Mesenchymal stem cell (in vitro differentiated cells and primary cell): ENCODE measurements around the gene NMT2.

Experiments
- DNase-seq: peaks from one replicate; pipeline ENCODE4 v3.0.0-alpha.2; 2013
- H2AFZ ChIP-seq: one replicate; pipeline ENCODE4 v1.6.1; 2013; ENCODE audit warnings: low read depth, mild to moderate bottlenecking, control low read depth, inconsistent platforms, low read length, moderate library complexity
- H2AK5ac ChIP-seq: 2 replicates; pipeline ENCODE4 v1.6.1; 2013; ENCODE audit warnings: low read length, moderate library complexity, mild to moderate bottlenecking, inconsistent platforms; ENCODE audit not compliant: severe bottlenecking
- H2BK120ac ChIP-seq: one replicate; pipeline ENCODE4 v1.6.1; 2013; ENCODE audit warnings: low read depth, mild to moderate bottlenecking, inconsistent platforms, low read length, moderate library complexity
- H2BK12ac ChIP-seq, 2 experiments: one replicate each; pipeline ENCODE4 v1.6.1; 2013; ENCODE audit warnings: inconsistent platforms in 2 of 2, low read length in 2 of 2, mild to moderate bottlenecking in 2 of 2, moderate library complexity in 2 of 2, control low read depth in 1 of 2
- H2BK15ac ChIP-seq: one replicate; pipeline ENCODE4 v1.6.1; 2013; ENCODE audit warnings: mild to moderate bottlenecking, low read depth, inconsistent platforms; ENCODE audit not compliant: poor library complexity, severe bottlenecking
- H2BK5ac ChIP-seq: 2 replicates; pipeline ENCODE4 v1.6.1; 2013; ENCODE audit warnings: low read depth, mild to moderate bottlenecking, low read length, control low read depth, inconsistent platforms; ENCODE audit not compliant: poor library complexity, severe bottlenecking
- H3K14ac ChIP-seq, 2 experiments: one replicate each; pipeline ENCODE4 v1.6.1; 2013; ENCODE audit warnings: inconsistent platforms in 2 of 2, low read length in 2 of 2, control low read depth in 1 of 2, mild to moderate bottlenecking in 1 of 2, moderate library complexity in 1 of 2
- H3K18ac ChIP-seq, 2 experiments: one replicate each; pipeline ENCODE4 v1.6.1; 2013; ENCODE audit warnings: inconsistent platforms in 2 of 2, low read length in 2 of 2, control low read depth in 1 of 2, low read depth in 1 of 2, mild to moderate bottlenecking in 1 of 2
- H3K23ac ChIP-seq, 2 experiments: one replicate each; pipeline ENCODE4 v1.6.1; 2013; ENCODE audit warnings: inconsistent platforms in 2 of 2, low read length in 2 of 2, mild to moderate bottlenecking in 2 of 2, moderate library complexity in 2 of 2, control low read depth in 1 of 2
- H3K27ac ChIP-seq: 2 replicates; pipeline ENCODE4 v1.5.1; 2013; ENCODE audit warnings: mild to moderate bottlenecking, moderate library complexity, low read length, control low read depth, inconsistent platforms; ENCODE audit not compliant: poor library complexity, severe bottlenecking
- H3K27me3 ChIP-seq, 2 experiments: 2 replicates each; pipeline versions ENCODE4 v1.6.1 to v1.7.0; 2013; ENCODE audit warnings: low read length in 2 of 2, mild to moderate bottlenecking in 2 of 2, moderate library complexity in 2 of 2, control low read depth in 1 of 2, inconsistent platforms in 1 of 2; ENCODE audit not compliant: control insufficient read depth in 1 of 2, insufficient read depth in 1 of 2
- H3K36me3 ChIP-seq, 2 experiments: 2 replicates each; pipeline versions ENCODE4 v1.6.1 to v1.7.0; 2013; ENCODE audit warnings: low read length in 2 of 2, control low read depth in 1 of 2, inconsistent platforms in 1 of 2, low read depth in 1 of 2, mild to moderate bottlenecking in 1 of 2; ENCODE audit not compliant: insufficient read depth in 2 of 2, control insufficient read depth in 1 of 2
- H3K4ac ChIP-seq, 2 experiments: one replicate each; pipeline ENCODE4 v1.6.1; 2013; ENCODE audit warnings: inconsistent platforms in 2 of 2, low read length in 2 of 2, mild to moderate bottlenecking in 2 of 2, moderate library complexity in 2 of 2, control low read depth in 1 of 2, low read depth in 1 of 2
- H3K4me1 ChIP-seq: 2 replicates; pipeline ENCODE4 v1.6.1; 2013; ENCODE audit warnings: low read depth, low read length, control low read depth; ENCODE audit not compliant: control insufficient read depth, insufficient read depth
- H3K4me2 ChIP-seq: 2 replicates; pipeline ENCODE4 v1.6.1; 2013; ENCODE audit warnings: low read length, mild to moderate bottlenecking, inconsistent platforms; ENCODE audit not compliant: poor library complexity, severe bottlenecking
- H3K4me3 ChIP-seq, 2 experiments: 2 replicates each; pipeline versions ENCODE4 v1.5.1 to v1.7.0; 2013; ENCODE audit warnings: low read length in 2 of 2, mild to moderate bottlenecking in 2 of 2, control low read depth in 1 of 2, low read depth in 1 of 2; ENCODE audit not compliant: insufficient read depth in 1 of 2
- H3K79me1 ChIP-seq: replicated peaks from 2 replicates; pipeline ENCODE4 v1.6.1; 2013; ENCODE audit warnings: mild to moderate bottlenecking, control low read depth, low read length, inconsistent platforms; ENCODE audit not compliant: poor library complexity, severe bottlenecking
- H3K9ac ChIP-seq: 2 replicates; pipeline ENCODE4 v1.7.0; 2013; ENCODE audit warnings: mild to moderate bottlenecking, low read length, moderate library complexity
- H3K9me3 ChIP-seq: 2 replicates; pipeline ENCODE4 v1.7.0; 2013; ENCODE audit warnings: mild to moderate bottlenecking, low read length; ENCODE audit not compliant: control insufficient read depth
- H4K8ac ChIP-seq: one replicate; pipeline ENCODE4 v1.6.1; 2013; ENCODE audit warnings: inconsistent platforms, mild to moderate bottlenecking, low read length, moderate library complexity
- H4K91ac ChIP-seq: one replicate; pipeline ENCODE4 v1.6.1; 2013; ENCODE audit warnings: mild to moderate bottlenecking, low read length, inconsistent platforms
- WGBS: methylation state at CpG from one replicate; pipeline ENCODE4 v1.1.7; 2013; ENCODE audit warnings: mixed read lengths; 5-methylcytosine and 5-hydroxymethylcytosine counted together

The NMT2 gene

GRCh38 chr10:15181576-15182156 is 13.2 kb upstream of the NMT2 start:
- H3K36me3 ChIP-seq = no peaks in the 10 kb centered on the region
- no peak overlapping the region for H3K9ac ChIP-seq
- H3K4me3 ChIP-seq = no peak overlapping the region
- no peak overlapping the region for H3K4me2 ChIP-seq
- no peaks in the 10 kb centered on the region for H3K9me3 ChIP-seq
- no peak overlapping the region for H2BK15ac ChIP-seq
- no peak overlapping the region for H2BK12ac ChIP-seq
- no peak overlapping the region for H3K4ac ChIP-seq
- H4K8ac ChIP-seq = no peak overlapping the region
- H3K14ac ChIP-seq = no peak overlapping the region
- no peak overlapping the region for H4K91ac ChIP-seq
- no peak for DNase-seq
- no peak overlapping the region for H3K27ac ChIP-seq
- no peak overlapping the region for H3K23ac ChIP-seq
- H2BK120ac ChIP-seq = no peak overlapping the region
- no peak overlapping the region for H3K18ac ChIP-seq
- no peaks in the 10 kb centered on the region for H3K27me3 ChIP-seq
- 62% methylated on average over 1 of the region's 2 CpGs for WGBS
- no peak overlapping the region for H2BK5ac ChIP-seq
- no peaks in the 10 kb centered on the region for H3K79me1 ChIP-seq
- no peak overlapping the region for H2AK5ac ChIP-seq
- H2AFZ ChIP-seq = no peak overlapping the region
- H3K4me1 ChIP-seq = no peaks in the 10 kb centered on the region

GRCh38 chr10:15180736-15181135 is 12.2 kb upstream of the NMT2 start:
- no peak overlapping the region for H2BK12ac ChIP-seq
- H2BK15ac ChIP-seq = no peak overlapping the region
- peak; percentile 77 for DNase-seq
- no peak overlapping the region for H3K4ac ChIP-seq
- H2AFZ ChIP-seq = no peak overlapping the region
- no peak overlapping the region for H3K9ac ChIP-seq
- no peak overlapping the region for H4K8ac ChIP-seq
- H4K91ac ChIP-seq = no peak overlapping the region
- no peak overlapping the region for H3K27ac ChIP-seq
- no peak overlapping the region for H3K18ac ChIP-seq
- no peaks in the 10 kb centered on the region for H3K27me3 ChIP-seq
- no peak overlapping the region for H3K14ac ChIP-seq
- no peaks in the 10 kb centered on the region for H3K9me3 ChIP-seq
- H3K4me2 ChIP-seq = no peak overlapping the region
- WGBS = 73% methylated on average over 5 of the region's 5 CpGs
- no peaks in the 10 kb centered on the region for H3K4me1 ChIP-seq
- H2BK120ac ChIP-seq = no peak overlapping the region
- no peaks in the 10 kb centered on the region for H3K79me1 ChIP-seq
- no peaks in the 10 kb centered on the region for H3K36me3 ChIP-seq
- H2BK5ac ChIP-seq = no peak overlapping the region
- H3K4me3 ChIP-seq = no peak overlapping the region
- H3K23ac ChIP-seq = no peak overlapping the region
- H2AK5ac ChIP-seq = no peak overlapping the region

- DNase-seq = no peak
- Histone ChIP-seq H3K18ac (no peak overlapping the region), H4K8ac (no peak overlapping the region), H2BK5ac (no peak overlapping the region), H3K9ac (no peak overlapping the region), H2AK5ac (no peak overlapping the region), H3K27me3 (no peaks in the 10 kb centered on the region), H3K4me2 (no peak overlapping the region), H2BK15ac (no peak overlapping the region), H2AFZ (no peak overlapping the region), H3K4ac (no peak overlapping the region), H3K36me3 (no peaks in the 10 kb centered on the region), H3K4me1 (no peaks in the 10 kb centered on the region), H4K91ac (no peak overlapping the region), H3K14ac (no peak overlapping the region), H3K23ac (no peak overlapping the region), H3K27ac (no peak overlapping the region), H3K4me3 (no peak overlapping the region), H3K9me3 (no peaks in the 10 kb centered on the region), H3K79me1 (no peaks in the 10 kb centered on the region), H2BK120ac (no peak overlapping the region), H2BK12ac (no peak overlapping the region)
- 96% methylated on average over 3 of the region's 3 CpGs for WGBS
These were observed 7.8 kb upstream of the NMT2 start for GRCh38 chr10:15176269-15176668.

- Histone ChIP-seq H3K36me3 (no peaks in the 10 kb centered on the region), H3K18ac (no peak overlapping the region), H4K91ac (no peak overlapping the region), H3K9me3 (no peaks in the 10 kb centered on the region), H2BK120ac (no peak overlapping the region), H3K27me3 (no peaks in the 10 kb centered on the region), H2BK15ac (no peak overlapping the region), H2BK5ac (no peak overlapping the region), H3K4me1 (peaks cover 2% of the 10 kb centered on the region), H3K27ac (no peak overlapping the region), H2AK5ac (no peak overlapping the region), H3K4me3 (no peak overlapping the region), H3K4ac (no peak overlapping the region), H2BK12ac (no peak overlapping the region), H4K8ac (no peak overlapping the region), H3K4me2 (no peak overlapping the region), H3K23ac (no peak overlapping the region), H3K9ac (no peak overlapping the region), H3K79me1 (no peaks in the 10 kb centered on the region), H3K14ac (no peak overlapping the region), H2AFZ (no peak overlapping the region)
- WGBS = 93% methylated on average over 6 of the region's 6 CpGs
- DNase-seq = no peak
These were observed 7.1 kb upstream of the NMT2 start for GRCh38 chr10:15175587-15175986.
